HepG2 (cell line): ENCODE data around the gene AGTPBP1. TPM values are rescaled to one million over a fixed set of nuclear protein-coding genes. Genes with fewer than 3 reads are reported as not detected.

ENCODE experiments used
- ATAC-seq: fragments of 200-7000 bp; cut with Tn5 transposase; 3 replicates; pipeline ENCODE4 v1.9.1; 2020; ENCODE audit warnings: mild to moderate bottlenecking, moderate library complexity
- BruUV-seq: library from RNA; stranded (reverse); fragments of 400-500 nt; replicated peaks from 2 replicates; lab custom pipeline; 2021; lab: Mats Ljungman, UMichigan
- CTCF ChIA-PET: fragments of 300-600 bp; formaldehyde crosslinking; extraction: SDS; loops from one replicate; lab custom pipeline; 2021; ENCODE audit warnings: low total read pairs, inconsistent platforms, low intra/inter-chr PET ratio; lab: Yijun Ruan, JAX
- POLR2A ChIA-PET: fragments of 350-600 bp; sonication (Branson Sonifier 250); formaldehyde crosslinking; loops from one replicate; lab custom pipeline; 2020; ENCODE audit warnings: antibody characterized with exemption, inconsistent platforms; lab: Yijun Ruan, JAX
- DNase-seq: peaks from one replicate; pipeline ENCODE4 v3.0.0-alpha.2; 2015; ENCODE audit warnings: low spot score
- FAIRE-seq: peaks from 3 replicates; lab custom pipeline; 2011; peaks lifted over from hg19 to GRCh38; lab: Jason Lieb, UNC
- H2AFZ ChIP-seq: one replicate; pipeline ENCODE4 v1.6.1; 2011; ENCODE audit warnings: low read length, inconsistent platforms
- H3K27ac ChIP-seq: fragments of 300-600 bp; 3 replicates; pipeline ENCODE4 v1.8.0; 2011; ENCODE audit warnings: mixed run types, mild to moderate bottlenecking, mixed read lengths, low read length, inconsistent platforms; ENCODE audit not compliant: insufficient read depth; ENCODE audit errors: extremely low read length
- H3K27me3 ChIP-seq, 2 experiments: fragments of 200-600 bp in 1 of 2; 2 replicates in 1 of 2; 3 replicates in 1 of 2; pipeline versions ENCODE4 v1.6.0 to v1.8.0; 2011; ENCODE audit warnings: low read length in 2 of 2, mild to moderate bottlenecking in 2 of 2, moderate library complexity in 2 of 2, inconsistent platforms in 1 of 2; ENCODE audit not compliant: insufficient read depth in 2 of 2, control insufficient read depth in 1 of 2
- H3K36me3 ChIP-seq, 2 experiments: fragments of 200-600 bp in 1 of 2; replicated peaks in 1 of 2; 2 replicates in 1 of 2; 3 replicates in 1 of 2; pipeline versions ENCODE4 v1.5.1 to v1.8.0; 2011; ENCODE audit warnings: low read length in 2 of 2, inconsistent platforms in 1 of 2; ENCODE audit not compliant: insufficient read depth in 2 of 2, control insufficient read depth in 1 of 2
- H3K4me1 ChIP-seq: 2 replicates; pipeline ENCODE4 v1.5.1; 2012; ENCODE audit warnings: low read length, inconsistent platforms; ENCODE audit not compliant: insufficient read depth
- H3K4me2 ChIP-seq: 2 replicates; pipeline ENCODE4 v1.6.0; 2011; ENCODE audit warnings: low read depth, low read length, inconsistent platforms
- H3K4me3 ChIP-seq, 3 experiments: fragments of 200-600 bp in 1 of 3; sonication (generic), shearing (Covaris generic) in 1 of 3; replicated peaks in 1 of 3; 2 replicates each; pipeline ENCODE4 v1.5.1; 2011 to 2016; ENCODE audit warnings: low read length in 3 of 3, inconsistent platforms in 2 of 3, low read depth in 2 of 3, mild to moderate bottlenecking in 2 of 3, control low read depth in 1 of 3, mixed read lengths in 1 of 3; ENCODE audit not compliant: insufficient read depth in 1 of 3
- H3K79me2 ChIP-seq: one replicate; pipeline ENCODE4 v1.6.1; 2011; ENCODE audit warnings: low read length, inconsistent platforms; ENCODE audit not compliant: insufficient read depth
- H3K9ac ChIP-seq: 2 replicates; pipeline ENCODE4 v1.6.0; 2011; ENCODE audit warnings: mild to moderate bottlenecking, low read depth, low read length, inconsistent platforms; ENCODE audit not compliant: insufficient read depth
- H3K9me3 ChIP-seq: 2 replicates; pipeline ENCODE4 v1.5.1; 2012; ENCODE audit warnings: mild to moderate bottlenecking, low read length
- H4K20me1 ChIP-seq: 2 replicates; pipeline ENCODE4 v1.6.0; 2011; ENCODE audit warnings: inconsistent platforms, mild to moderate bottlenecking, low read length, moderate library complexity; ENCODE audit not compliant: insufficient read depth
- ETV5 ChIP-seq: IDR thresholded peaks from 2 replicates; pipeline ENCODE4 v1.6.1; 2018; ENCODE audit warnings: missing biosample characterization, missing genetic modification reagents, inconsistent platforms, borderline replicate concordance
- MAFG ChIP-seq: sonication (generic); formaldehyde crosslinking; IDR thresholded peaks from 2 replicates; pipeline ENCODE4 v1.5.1; 2020; ENCODE audit warnings: mild to moderate bottlenecking, missing genetic modification reagents
- MBNL3 ChIP-seq: fragments of 250-450 bp; sonication (Bioruptor Pico); conservative IDR thresholded peaks from 2 replicates; pipeline ENCODE4 v1.8.0; 2022; ENCODE audit warnings: mild to moderate bottlenecking, inconsistent platforms
- MZF1 ChIP-seq: sonication (generic); formaldehyde crosslinking; IDR thresholded peaks from 2 replicates; pipeline ENCODE4 v1.8.1; 2023; ENCODE audit warnings: mild to moderate bottlenecking, missing genetic modification reagents, borderline replicate concordance
- PATZ1 ChIP-seq: sonication (generic); formaldehyde crosslinking; IDR thresholded peaks from 2 replicates; pipeline ENCODE4 v1.4.0; 2020; ENCODE audit warnings: missing genetic modification reagents
- RCOR2 ChIP-seq: IDR thresholded peaks from 2 replicates; pipeline ENCODE4 v1.6.1; 2016; ENCODE audit warnings: missing biosample characterization, missing genetic modification reagents
- SNAI1 ChIP-seq: sonication (generic); formaldehyde crosslinking; IDR thresholded peaks from 2 replicates; pipeline ENCODE4 v1.5.0; 2020; ENCODE audit warnings: mild to moderate bottlenecking, missing genetic modification reagents, borderline replicate concordance
- SP4 ChIP-seq: sonication (generic); formaldehyde crosslinking; IDR thresholded peaks from 2 replicates; pipeline ENCODE4 v1.8.1; 2023; ENCODE audit warnings: mild to moderate bottlenecking, missing genetic modification reagents
- ZBTB34 ChIP-seq: sonication (generic); formaldehyde crosslinking; IDR thresholded peaks from 2 replicates; pipeline ENCODE4 v1.8.0; 2022; ENCODE audit warnings: mild to moderate bottlenecking, missing genetic modification reagents
- ZFAT ChIP-seq: sonication (generic); formaldehyde crosslinking; conservative IDR thresholded peaks from 2 replicates; pipeline ENCODE4 v1.8.1; 2023; ENCODE audit warnings: missing genetic modification reagents, inconsistent platforms
- ZIK1 ChIP-seq: sonication (generic); formaldehyde crosslinking; IDR thresholded peaks from 2 replicates; pipeline ENCODE4 v1.5.0; 2020; ENCODE audit warnings: mild to moderate bottlenecking, low read depth, missing genetic modification reagents, borderline replicate concordance
- ZNF639 ChIP-seq: conservative IDR thresholded peaks from 2 replicates; pipeline ENCODE4 v1.6.1; 2018; ENCODE audit warnings: missing genetic modification reagents
- WGBS: methylation state at CpG from one replicate; pipeline ENCODE4 v1.1.6; 2017; ENCODE audit warnings: low lambda C conversion rate; 5-methylcytosine and 5-hydroxymethylcytosine counted together
- in situ Hi-C: cut with HindIII; loops from 2 replicates; pipeline ENCODE4 v1.10.0; 2017; ENCODE audit warnings: low pct_unique_long_range_greater_than_20kb; ENCODE audit not compliant: extremely low pct_ligation_motif_present
- intact Hi-C: fragments of 100-400 bp; cut with micrococcal nuclease; formaldehyde crosslinking; loops from one replicate; pipeline ENCODE4 v1.10.0; 2022; ENCODE audit not compliant: unreplicated experiment
- polyA plus RNA-seq, 8 experiments: library from polyadenylated mRNA; depleted of rRNA in 3 of 8; stranded (reverse) in 7 of 8; unstranded in 1 of 8; fragments of >200 nt; fragmentation: Illumina TruSeq in 4 of 8; extraction: Trizol in 4 of 8; gene quantifications; 2 replicates each; pipeline versions ENCODE4 v1.2.1 to v1.2.3, GENCODE V29; 2011 to 2016; ENCODE audit warnings: low read depth in 4 of 8, missing spikeins in 1 of 8, mixed read lengths in 1 of 8; ENCODE audit not compliant: insufficient read depth in 1 of 8
- total RNA-seq, 5 experiments: library from RNA; depleted of rRNA; stranded (reverse); fragments of >200 nt; fragmentation: Illumina TruSeq; extraction: Trizol; gene quantifications; 2 replicates each; pipeline ENCODE4 v1.2.3, GENCODE V29; 2016; ENCODE audit warnings: low read depth in 1 of 5

AGTPBP1 gene
- total and polyA plus RNA-seq, 2 of the 13 experiments (the other 11 are each of a cell fraction or from before 2014, with no cell fraction given) = 9.7 to 22.3 TPM

GRCh38 chr9:85746309-85746708 lies 4.6 kb upstream of the AGTPBP1 start:
- H3K36me3 ChIP-seq = no peaks in the 10 kb centered on the region
- no peak overlapping the region for H3K4me2 ChIP-seq
- ATAC-seq = no peak
- no peaks in the 10 kb centered on the region for H4K20me1 ChIP-seq
- peaks cover 22% of the 10 kb centered on the region for H3K4me1 ChIP-seq
- BruUV-seq = no TSS peak
- DNase-seq = no peak
- in situ Hi-C loops (no loop called here), intact Hi-C loops (no loop called here)
- H3K79me2 ChIP-seq = no peaks in the 10 kb centered on the region
- CTCF ChIA-PET = no interaction called here
- no peak for FAIRE-seq
- no peak overlapping the region for H3K9ac ChIP-seq
- peaks cover 0 to 4% of the 10 kb centered on the region in 2 experiments; a peak in 2 of 5 replicates for H3K27me3 ChIP-seq
- TF ChIP-seq RCOR2 (CRISPR knock-in tag) = no peak
- no peak for TF ChIP-seq MBNL3
- TF ChIP-seq MAFG = no peak
- no peak for TF ChIP-seq ZFAT
- no peak for TF ChIP-seq ZNF639 (CRISPR knock-in tag)
- no peak for TF ChIP-seq ZIK1 (CRISPR knock-in tag)
- TF ChIP-seq ZBTB34 (CRISPR knock-in tag) = no peak
- TF ChIP-seq MZF1 = no peak
- no peak for TF ChIP-seq ETV5 (CRISPR knock-in tag)
- TF ChIP-seq SNAI1 = no peak
- TF ChIP-seq PATZ1 (CRISPR knock-in tag) = no peak
- no peak for TF ChIP-seq SP4 (CRISPR knock-in tag)
- WGBS = 52% methylated on average over 2 of the region's 2 CpGs
- no peak overlapping the region for H3K27ac ChIP-seq
- no peaks in the 10 kb centered on the region for H3K9me3 ChIP-seq
- no peak overlapping the region for H3K4me3 ChIP-seq
- no peak overlapping the region for H2AFZ ChIP-seq
- POLR2A ChIA-PET = no interaction called here
